IPS DF 6.9 (cell line): ENCODE results near the gene KNDC1.
"Not testable (repeated sequence)": the region's sequence is repeated elsewhere in the genome, so short reads cannot be mapped to it uniquely, and the experiment has no call there.

ENCODE experiments used
- DNase-seq: peaks from one replicate; pipeline ENCODE4 v3.0.0-alpha.2; 2013; ENCODE audit warnings: low read depth, low spot score
- H3K27ac ChIP-seq: one replicate; pipeline ENCODE4 v1.5.1; 2013; ENCODE audit warnings: low read length, control low read depth
- H3K27me3 ChIP-seq: 2 replicates; pipeline ENCODE4 v1.6.1; 2013; ENCODE audit warnings: mild to moderate bottlenecking, low read length; ENCODE audit not compliant: control insufficient read depth, insufficient read depth
- H3K36me3 ChIP-seq: 2 replicates; pipeline ENCODE4 v1.6.1; 2013; ENCODE audit warnings: low read length; ENCODE audit not compliant: control insufficient read depth, insufficient read depth
- H3K4me1 ChIP-seq: 2 replicates; pipeline ENCODE4 v1.6.1; 2013; ENCODE audit warnings: low read length; ENCODE audit not compliant: control insufficient read depth, insufficient read depth
- H3K4me3 ChIP-seq: 2 replicates; pipeline ENCODE4 v1.5.1; 2013; ENCODE audit warnings: mild to moderate bottlenecking, low read length
- H3K9me3 ChIP-seq: 2 replicates; pipeline ENCODE4 v1.6.1; 2013; ENCODE audit warnings: low read length, inconsistent platforms; ENCODE audit not compliant: control insufficient read depth, insufficient read depth
- WGBS: extraction: QIAGEN DNeasy Blood & Tissue Kit; methylation state at CpG from one replicate; pipeline ENCODE4 v1.1.7; 2013; ENCODE audit warnings: mixed read lengths, missing lambda C conversion rate; ENCODE audit not compliant: insufficient read length, insufficient coverage; 5-methylcytosine and 5-hydroxymethylcytosine counted together

KNDC1 gene

DNA sequence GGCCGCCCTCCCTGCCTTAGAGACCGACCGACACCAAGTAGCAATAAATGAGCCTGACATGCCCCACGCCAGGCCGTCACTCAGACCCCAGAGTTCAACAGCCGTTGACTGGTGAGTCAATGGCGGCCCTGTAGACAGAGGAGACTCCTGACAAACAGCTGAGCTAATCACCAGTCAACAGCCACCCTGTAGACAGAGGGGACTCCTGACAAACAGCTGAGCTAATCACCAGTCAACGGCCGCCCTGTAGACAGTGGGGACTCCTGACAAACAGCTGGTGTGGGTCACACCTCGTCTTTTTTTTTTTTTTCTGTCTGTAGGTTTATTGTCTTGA, 16.9 kb upstream of the KNDC1 start:
- peaks cover 1% of the 10 kb centered on the region; the same call in 1 of the 2 replicates for H3K4me1 ChIP-seq
- no peaks in the 10 kb centered on the region for H3K9me3 ChIP-seq
- no peak overlapping the region for H3K4me3 ChIP-seq
- no peak for DNase-seq
- no peaks in the 10 kb centered on the region for H3K27me3 ChIP-seq
- H3K27ac ChIP-seq = no peak overlapping the region
- no peaks in the 10 kb centered on the region for H3K36me3 ChIP-seq
- no CpG with 5 or more reads among the region's 10 CpGs for WGBS

GRCh38 chr10:133143546-133143945, 16.5 kb upstream of the KNDC1 start:
- H3K4me1 ChIP-seq = peaks cover 1% of the 10 kb centered on the region; the same call in 1 of the 2 replicates
- H3K27ac ChIP-seq = no peak overlapping the region
- H3K36me3 ChIP-seq = no peaks in the 10 kb centered on the region
- no peaks in the 10 kb centered on the region for H3K9me3 ChIP-seq
- WGBS = no CpG with 5 or more reads among the region's 9 CpGs
- DNase-seq = no peak
- no peak overlapping the region for H3K4me3 ChIP-seq
- no peaks in the 10 kb centered on the region for H3K27me3 ChIP-seq

GRCh38 chr10:133144771-133145170, 15.2 kb upstream of the KNDC1 start:
- Histone ChIP-seq H3K27me3 (no peaks in the 10 kb centered on the region), H3K9me3 (no peaks in the 10 kb centered on the region), H3K27ac (no peak overlapping the region), H3K4me3 (no peak overlapping the region), H3K4me1 (no peaks in the 10 kb centered on the region; the same call in 1 of the 2 replicates), H3K36me3 (no peaks in the 10 kb centered on the region)
- no CpG with 5 or more reads among the region's 7 CpGs for WGBS
- no peak for DNase-seq

GRCh38 chr10:133150226-133150625, 9.8 kb upstream of the KNDC1 start:
- H3K27ac ChIP-seq = no peak overlapping the region
- H3K27me3 ChIP-seq = no peaks in the 10 kb centered on the region
- H3K4me3 ChIP-seq = no peak overlapping the region
- no CpG with 5 or more reads among the region's 8 CpGs for WGBS
- no peaks in the 10 kb centered on the region for H3K9me3 ChIP-seq
- peaks cover 3% of the 10 kb centered on the region for H3K4me1 ChIP-seq
- DNase-seq = no peak
- no peaks in the 10 kb centered on the region for H3K36me3 ChIP-seq

- H3K36me3 ChIP-seq = no peaks in the 10 kb centered on the region
- no peak for DNase-seq
- no peak overlapping the region for H3K4me3 ChIP-seq
- H3K9me3 ChIP-seq = no peaks in the 10 kb centered on the region
- H3K27me3 ChIP-seq = no peaks in the 10 kb centered on the region
- no CpG with 5 or more reads among the region's 12 CpGs for WGBS
- H3K4me1 ChIP-seq = peaks cover 3% of the 10 kb centered on the region
- H3K27ac ChIP-seq = no peak overlapping the region
Measured at GRCh38 chr10:133150656-133151055, 9.4 kb upstream of the KNDC1 start.

GRCh38 chr10:133151071-133151470, 8.9 kb upstream of the KNDC1 start:
- whole genome bisulfite sequencing = no CpG with 5 or more reads among the region's 3 CpGs
- H3K36me3 ChIP-seq, H3K27ac ChIP-seq, H3K9me3 ChIP-seq, H3K4me1 ChIP-seq, DNase-seq, H3K27me3 ChIP-seq, H3K4me3 ChIP-seq: not testable (repeated sequence)

- Histone ChIP-seq H3K4me3 (no peak overlapping the region), H3K36me3 (no peaks in the 10 kb centered on the region), H3K27me3 (no peaks in the 10 kb centered on the region), H3K9me3 (no peaks in the 10 kb centered on the region), H3K4me1 (peaks cover 3% of the 10 kb centered on the region), H3K27ac (no peak overlapping the region)
- no CpG with 5 or more reads among the region's 9 CpGs for WGBS
- DNase-seq = peak; percentile 74
Measured at GRCh38 chr10:133151543-133151972, 8.5 kb upstream of the KNDC1 start.

DNA sequence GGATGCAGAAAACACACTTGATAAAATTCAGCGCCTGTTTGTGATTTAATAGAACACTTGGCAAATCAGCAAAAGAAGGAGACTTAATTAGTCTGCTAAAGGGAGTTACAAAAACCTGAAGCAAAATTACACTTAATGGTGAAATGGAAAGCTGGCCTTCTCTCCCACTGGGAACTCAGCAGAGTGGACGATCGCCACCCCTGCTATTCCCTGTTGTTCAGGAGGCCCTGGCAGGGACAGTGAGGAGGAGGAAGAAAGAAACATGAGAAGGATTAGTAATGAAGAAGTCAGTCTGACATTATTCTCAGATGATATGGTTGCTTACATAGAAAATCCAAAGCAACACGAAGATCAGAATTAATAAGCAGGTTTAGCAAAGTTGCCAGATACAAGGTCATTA, 5.6 kb upstream of the KNDC1 start:
- no CpG with 5 or more reads among the region's 4 CpGs for WGBS
- H3K4me3 ChIP-seq = no peak overlapping the region
- no peak overlapping the region for H3K27ac ChIP-seq
- peaks cover 5% of the 10 kb centered on the region for H3K4me1 ChIP-seq
- no peak for DNase-seq
- H3K27me3 ChIP-seq = no peaks in the 10 kb centered on the region
- no peaks in the 10 kb centered on the region for H3K36me3 ChIP-seq
- H3K9me3 ChIP-seq = no peaks in the 10 kb centered on the region

GRCh38 chr10:133154996-133155778, 4.8 kb upstream of the KNDC1 start:
- no peak overlapping the region for H3K4me3 ChIP-seq
- WGBS = no CpG with 5 or more reads among the region's 30 CpGs
- no peak for DNase-seq
- H3K4me1 ChIP-seq = peaks cover 5% of the 10 kb centered on the region
- H3K27ac ChIP-seq = no peak overlapping the region
- H3K27me3 ChIP-seq = no peaks in the 10 kb centered on the region
- H3K9me3 ChIP-seq = no peaks in the 10 kb centered on the region
- H3K36me3 ChIP-seq = no peaks in the 10 kb centered on the region

DNA sequence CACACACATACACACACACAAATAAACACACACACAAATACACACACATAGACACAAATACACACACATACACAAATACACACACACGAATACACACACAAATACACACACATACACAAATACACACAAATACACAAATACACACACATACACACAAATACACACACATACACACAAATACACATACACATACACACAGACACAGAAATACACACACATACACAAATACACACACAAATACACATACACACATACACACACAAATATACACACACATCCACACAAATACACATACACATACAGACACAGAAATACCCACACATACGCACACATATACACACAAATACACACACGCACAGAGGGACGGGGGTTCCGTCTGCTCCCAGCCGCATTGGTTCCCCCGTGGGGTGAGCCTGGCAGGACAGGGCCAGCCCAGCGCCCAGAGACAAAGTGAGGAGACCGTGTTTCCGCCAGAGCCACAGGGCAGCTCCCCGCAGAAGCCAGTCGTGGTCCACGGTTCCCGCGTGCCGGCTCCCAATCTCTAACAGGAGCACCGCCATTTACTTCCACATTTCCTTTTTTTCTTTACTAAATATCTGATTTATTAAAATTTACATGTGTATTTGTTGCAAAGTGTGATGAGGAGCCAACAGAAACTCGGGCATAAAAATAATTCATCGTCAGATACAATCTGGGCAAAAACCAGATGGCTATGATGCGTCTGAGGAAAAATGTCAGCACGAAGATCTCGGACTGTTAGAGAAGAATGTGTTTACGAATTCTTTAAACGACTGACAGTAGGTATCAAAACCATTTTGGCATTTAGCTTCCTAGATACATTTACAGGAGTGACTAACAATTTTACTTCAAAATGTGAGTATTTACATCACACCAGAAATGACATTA, 3.1 kb upstream of the KNDC1 start:
- Histone ChIP-seq H3K4me1 (peaks cover 6% of the 10 kb centered on the region), H3K27ac (no peak overlapping the region), H3K36me3 (no peaks in the 10 kb centered on the region; the same call in 1 of the 2 replicates), H3K9me3 (no peaks in the 10 kb centered on the region), H3K27me3 (no peaks in the 10 kb centered on the region), H3K4me3 (no peak overlapping the region)
- 100% methylated on average over 3 of the region's 24 CpGs for WGBS
- no peak for DNase-seq
